Panc1 (cell line): ENCODE results near the gene ENOX2. TPM values are rescaled to one million over a fixed set of nuclear protein-coding genes. Genes with fewer than 3 reads are reported as not detected.

Source experiments
- ATAC-seq: fragments of 200-7000 bp; cut with Tn5 transposase; 2 replicates; pipeline ENCODE4 v1.9.1; 2020; ENCODE audit warnings: mild to moderate bottlenecking, moderate library complexity
- BruUV-seq: library from RNA; stranded (reverse); fragments of 400-500 nt; replicated peaks from 2 replicates; lab custom pipeline; 2021; lab: Mats Ljungman, UMichigan
- CTCF ChIA-PET: fragments of 300-600 bp; sonication (Branson Sonifier 250); formaldehyde crosslinking; loops from one replicate; lab custom pipeline; 2022; ENCODE audit warnings: antibody characterized with exemption; lab: Charles Lee
- POLR2A ChIA-PET: fragments of 300-600 bp; sonication (Branson Sonifier 250); formaldehyde crosslinking; loops from one replicate; lab custom pipeline; 2022; ENCODE audit warnings: antibody characterized with exemption; lab: Charles Lee
- DNase-seq: peaks from one replicate; pipeline ENCODE4 v3.0.0-alpha.2; 2010; ENCODE audit warnings: low read depth, low spot score
- H3K27ac ChIP-seq: 2 replicates; pipeline ENCODE4 v1.5.1; 2011; ENCODE audit warnings: mild to moderate bottlenecking, low read length, inconsistent platforms
- H3K27me3 ChIP-seq: fragments of 200-500 bp; sonication (Bioruptor generic); 2 replicates; pipeline ENCODE4 v1.6.0; 2014; ENCODE audit warnings: low read length, inconsistent platforms; ENCODE audit not compliant: control insufficient read depth, insufficient read depth
- H3K36me3 ChIP-seq: fragments of 200-500 bp; sonication (Bioruptor generic); 2 replicates; pipeline ENCODE4 v1.5.1; 2014; ENCODE audit warnings: inconsistent platforms, mild to moderate bottlenecking, low read length, moderate library complexity; ENCODE audit not compliant: control insufficient read depth, insufficient read depth
- H3K4me1 ChIP-seq: 2 replicates; pipeline ENCODE4 v1.5.1; 2011; ENCODE audit warnings: inconsistent platforms, mild to moderate bottlenecking, low read length, moderate library complexity; ENCODE audit not compliant: control insufficient read depth, insufficient read depth
- H3K4me3 ChIP-seq, 2 experiments: 2 replicates each; pipeline ENCODE4 v1.5.1; 2011 to 2012; ENCODE audit warnings: low read depth in 2 of 2, low read length in 2 of 2, mild to moderate bottlenecking in 2 of 2, inconsistent platforms in 1 of 2, moderate library complexity in 1 of 2
- H3K9me3 ChIP-seq: fragments of 200-500 bp; sonication (Bioruptor generic); 2 replicates; pipeline ENCODE4 v1.5.1; 2014; ENCODE audit warnings: low read depth, mild to moderate bottlenecking, inconsistent platforms, low read length, moderate library complexity; ENCODE audit not compliant: control insufficient read depth, insufficient read depth
- POLR2AphosphoS5 ChIP-seq: IDR thresholded peaks from 2 replicates; pipeline ENCODE4 v1.6.1; 2012; ENCODE audit warnings: mild to moderate bottlenecking, low read depth, low read length, moderate library complexity
- SIN3A ChIP-seq: IDR thresholded peaks from 2 replicates; pipeline ENCODE4 v1.6.1; 2012; ENCODE audit warnings: low read depth, mild to moderate bottlenecking, low read length, moderate library complexity, borderline replicate concordance; ENCODE audit not compliant: insufficient read depth
- TCF7L2 ChIP-seq: IDR thresholded peaks from 2 replicates; pipeline ENCODE4 v1.6.1; 2011; ENCODE audit warnings: mild to moderate bottlenecking, low read depth, low read length, inconsistent platforms
- in situ Hi-C: cut with HindIII; loops from 2 replicates; pipeline ENCODE4 v1.10.0; 2016; ENCODE audit warnings: low sequenced_read_pairs, low pct_unique_long_range_greater_than_20kb
- intact Hi-C: fragments of 100-400 bp; cut with micrococcal nuclease; formaldehyde crosslinking; loops from one replicate; pipeline ENCODE4 v1.10.0; 2022; ENCODE audit not compliant: unreplicated experiment
- total RNA-seq: library from RNA; stranded (reverse); gene quantifications from one replicate; pipeline ENCODE4 v1.2.1, GENCODE V29; 2021; ENCODE audit not compliant: unreplicated experiment
- TF ChIP-seq, protein P1 (sequence below): fragments of 450-650 bp; IDR thresholded peaks from 2 replicates; pipeline ENCODE4 v1.5.1; 2017; ENCODE audit warnings: mild to moderate bottlenecking
- TF ChIP-seq, protein P2 (sequence below), 2 experiments: IDR thresholded peaks; 2 replicates each; pipeline ENCODE4 v1.6.1; 2011 to 2012; ENCODE audit warnings: low read depth in 2 of 2, control low read depth in 1 of 2, low read length in 1 of 2, mild to moderate bottlenecking in 1 of 2, moderate library complexity in 1 of 2; ENCODE audit not compliant: insufficient read depth in 1 of 2

Gene ENOX2
- total RNA-seq, 1 experiment from 2014 or later = 12.4 TPM

DNA sequence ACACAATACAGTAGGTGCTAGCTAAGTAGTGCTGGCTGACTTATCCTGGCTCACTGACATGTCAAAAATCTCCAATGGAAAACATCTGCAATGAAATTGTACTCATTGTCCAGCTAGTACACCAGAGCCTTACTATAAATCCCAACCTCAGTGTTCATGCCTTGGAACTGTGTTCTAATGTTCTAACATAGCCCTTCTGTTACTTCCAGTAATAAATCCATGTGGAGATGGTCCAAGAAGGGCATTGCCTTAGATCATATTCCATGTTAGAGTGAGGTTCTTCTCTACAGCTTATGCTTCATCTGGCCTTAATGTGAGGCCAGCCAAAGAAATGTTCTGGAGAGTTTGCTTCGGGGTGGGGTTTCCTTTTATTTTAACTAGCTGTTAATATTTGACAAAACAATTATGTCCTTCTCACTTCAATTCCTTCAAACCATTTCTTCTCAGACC is 25.1 kb downstream of the ENOX2 start:
- intact Hi-C loops (no loop called here), in situ Hi-C loops (no loop called here)
- ChIA-PET POLR2A (no interaction called here), CTCF (no interaction called here)
- no peaks in the 10 kb centered on the region for H3K27me3 ChIP-seq
- TF ChIP-seq SIN3A (no peak), POLR2AphosphoS5 (no peak), TCF7L2 (no peak)
- TF ChIP-seq, protein P1, sequence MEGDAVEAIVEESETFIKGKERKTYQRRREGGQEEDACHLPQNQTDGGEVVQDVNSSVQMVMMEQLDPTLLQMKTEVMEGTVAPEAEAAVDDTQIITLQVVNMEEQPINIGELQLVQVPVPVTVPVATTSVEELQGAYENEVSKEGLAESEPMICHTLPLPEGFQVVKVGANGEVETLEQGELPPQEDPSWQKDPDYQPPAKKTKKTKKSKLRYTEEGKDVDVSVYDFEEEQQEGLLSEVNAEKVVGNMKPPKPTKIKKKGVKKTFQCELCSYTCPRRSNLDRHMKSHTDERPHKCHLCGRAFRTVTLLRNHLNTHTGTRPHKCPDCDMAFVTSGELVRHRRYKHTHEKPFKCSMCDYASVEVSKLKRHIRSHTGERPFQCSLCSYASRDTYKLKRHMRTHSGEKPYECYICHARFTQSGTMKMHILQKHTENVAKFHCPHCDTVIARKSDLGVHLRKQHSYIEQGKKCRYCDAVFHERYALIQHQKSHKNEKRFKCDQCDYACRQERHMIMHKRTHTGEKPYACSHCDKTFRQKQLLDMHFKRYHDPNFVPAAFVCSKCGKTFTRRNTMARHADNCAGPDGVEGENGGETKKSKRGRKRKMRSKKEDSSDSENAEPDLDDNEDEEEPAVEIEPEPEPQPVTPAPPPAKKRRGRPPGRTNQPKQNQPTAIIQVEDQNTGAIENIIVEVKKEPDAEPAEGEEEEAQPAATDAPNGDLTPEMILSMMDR = no peak
- TF ChIP-seq, protein P2, sequence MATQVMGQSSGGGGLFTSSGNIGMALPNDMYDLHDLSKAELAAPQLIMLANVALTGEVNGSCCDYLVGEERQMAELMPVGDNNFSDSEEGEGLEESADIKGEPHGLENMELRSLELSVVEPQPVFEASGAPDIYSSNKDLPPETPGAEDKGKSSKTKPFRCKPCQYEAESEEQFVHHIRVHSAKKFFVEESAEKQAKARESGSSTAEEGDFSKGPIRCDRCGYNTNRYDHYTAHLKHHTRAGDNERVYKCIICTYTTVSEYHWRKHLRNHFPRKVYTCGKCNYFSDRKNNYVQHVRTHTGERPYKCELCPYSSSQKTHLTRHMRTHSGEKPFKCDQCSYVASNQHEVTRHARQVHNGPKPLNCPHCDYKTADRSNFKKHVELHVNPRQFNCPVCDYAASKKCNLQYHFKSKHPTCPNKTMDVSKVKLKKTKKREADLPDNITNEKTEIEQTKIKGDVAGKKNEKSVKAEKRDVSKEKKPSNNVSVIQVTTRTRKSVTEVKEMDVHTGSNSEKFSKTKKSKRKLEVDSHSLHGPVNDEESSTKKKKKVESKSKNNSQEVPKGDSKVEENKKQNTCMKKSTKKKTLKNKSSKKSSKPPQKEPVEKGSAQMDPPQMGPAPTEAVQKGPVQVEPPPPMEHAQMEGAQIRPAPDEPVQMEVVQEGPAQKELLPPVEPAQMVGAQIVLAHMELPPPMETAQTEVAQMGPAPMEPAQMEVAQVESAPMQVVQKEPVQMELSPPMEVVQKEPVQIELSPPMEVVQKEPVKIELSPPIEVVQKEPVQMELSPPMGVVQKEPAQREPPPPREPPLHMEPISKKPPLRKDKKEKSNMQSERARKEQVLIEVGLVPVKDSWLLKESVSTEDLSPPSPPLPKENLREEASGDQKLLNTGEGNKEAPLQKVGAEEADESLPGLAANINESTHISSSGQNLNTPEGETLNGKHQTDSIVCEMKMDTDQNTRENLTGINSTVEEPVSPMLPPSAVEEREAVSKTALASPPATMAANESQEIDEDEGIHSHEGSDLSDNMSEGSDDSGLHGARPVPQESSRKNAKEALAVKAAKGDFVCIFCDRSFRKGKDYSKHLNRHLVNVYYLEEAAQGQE (IDR thresholded peaks at IDR 0.05; ENCODE audit: insufficient read depth in 1 of 2, low read depth in 2 of 2, low read length in 1 of 2) = no peak
- no peaks in the 10 kb centered on the region for H3K4me1 ChIP-seq
- DNase-seq (no peak), ATAC-seq (no peak)
- no peak overlapping the region for H3K4me3 ChIP-seq
- H3K9me3 ChIP-seq = no peaks in the 10 kb centered on the region; the same call in 1 of the 2 replicates
- no peaks in the 10 kb centered on the region for H3K36me3 ChIP-seq
- no peak overlapping the region for H3K27ac ChIP-seq
- BruUV-seq = no TSS peak

DNA sequence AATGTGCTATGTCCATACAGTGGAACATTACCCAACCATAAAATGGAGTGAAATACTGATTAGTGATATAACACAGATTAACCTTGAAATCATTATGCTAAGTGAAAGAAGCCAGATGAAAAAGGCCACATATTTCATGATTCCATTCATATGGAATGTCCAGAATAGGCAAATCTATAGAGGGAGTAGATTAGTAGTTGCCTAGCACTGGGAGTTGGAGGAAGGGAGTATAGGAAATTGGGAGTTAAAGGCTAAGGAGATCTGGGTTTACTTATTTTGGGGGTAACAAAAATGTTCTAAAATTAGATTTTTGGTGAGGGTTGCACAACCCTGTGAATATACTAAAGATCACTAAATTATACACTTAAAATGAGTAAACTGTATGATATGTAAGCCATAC is 26.8 kb downstream of the ENOX2 start:
- Histone ChIP-seq H3K4me3 (no peak overlapping the region), H3K27me3 (no peaks in the 10 kb centered on the region), H3K27ac (no peak overlapping the region), H3K4me1 (no peaks in the 10 kb centered on the region), H3K36me3 (no peaks in the 10 kb centered on the region), H3K9me3 (no peaks in the 10 kb centered on the region; the same call in 1 of the 2 replicates)
- no peak for ATAC-seq
- TF ChIP-seq, protein P2 (IDR thresholded peaks at IDR 0.05; ENCODE audit: insufficient read depth in 1 of 2, low read depth in 2 of 2, low read length in 1 of 2) = no peak
- TF ChIP-seq, protein P1 = no peak
- no peak for TF ChIP-seq SIN3A
- no peak for TF ChIP-seq TCF7L2
- no peak for TF ChIP-seq POLR2AphosphoS5
- no peak for DNase-seq
- ChIA-PET CTCF (no interaction called here), POLR2A (no interaction called here)
- intact Hi-C loops (no loop called here), in situ Hi-C loops (no loop called here)
- BruUV-seq = no TSS peak
